Urothelium cell line (cell line): ENCODE measurements around the gene DNAJB8.

Source experiments
- DNase-seq: peaks from one replicate; pipeline ENCODE4 v3.0.0; 2011; ENCODE audit warnings: low spot score, mixed read lengths
- FAIRE-seq: peaks from 2 replicates; lab custom pipeline; 2011; peaks lifted over from hg19 to GRCh38; lab: Jason Lieb, UNC

Gene DNAJB8

DNA sequence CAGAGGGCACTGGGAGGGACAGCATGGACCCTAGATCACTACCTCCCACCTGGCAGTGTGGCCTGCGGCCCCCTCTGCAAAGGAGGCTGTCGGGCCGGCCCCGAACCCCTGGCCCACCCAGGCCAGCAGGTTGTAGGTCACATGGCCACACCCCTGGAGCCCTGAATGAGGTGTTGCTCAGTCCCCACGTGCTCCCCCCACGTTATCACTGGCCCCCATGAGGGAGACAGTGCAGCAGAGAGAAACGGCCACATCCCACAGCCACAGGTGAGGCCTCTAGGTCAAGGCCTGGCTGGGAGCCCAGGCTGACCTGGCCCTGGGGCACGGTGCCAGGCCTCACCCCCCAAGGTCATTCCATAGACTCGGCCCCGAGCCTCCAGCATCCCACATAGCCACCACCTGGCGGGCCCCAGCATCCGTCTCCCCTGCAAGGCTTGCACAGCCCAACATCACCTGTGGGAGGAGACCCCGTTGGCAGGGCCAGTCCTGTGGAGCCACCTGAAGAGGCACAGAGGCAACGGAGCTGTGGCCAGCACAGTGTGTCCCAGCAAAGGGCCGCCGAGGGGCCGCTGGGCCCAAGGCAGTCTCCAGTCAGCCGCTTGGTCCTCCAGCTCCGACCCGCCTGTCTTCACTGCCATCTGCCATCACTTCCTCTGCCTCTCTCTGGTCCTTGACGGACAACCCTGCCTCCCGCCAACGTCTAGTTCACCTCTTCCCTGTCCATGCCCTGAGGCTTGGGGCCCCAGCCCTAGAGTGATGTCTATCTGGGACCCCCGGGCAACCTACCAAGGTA, 53.1 kb downstream of the DNAJB8 start:
- FAIRE-seq (no peak), DNase-seq (no peak)

DNA sequence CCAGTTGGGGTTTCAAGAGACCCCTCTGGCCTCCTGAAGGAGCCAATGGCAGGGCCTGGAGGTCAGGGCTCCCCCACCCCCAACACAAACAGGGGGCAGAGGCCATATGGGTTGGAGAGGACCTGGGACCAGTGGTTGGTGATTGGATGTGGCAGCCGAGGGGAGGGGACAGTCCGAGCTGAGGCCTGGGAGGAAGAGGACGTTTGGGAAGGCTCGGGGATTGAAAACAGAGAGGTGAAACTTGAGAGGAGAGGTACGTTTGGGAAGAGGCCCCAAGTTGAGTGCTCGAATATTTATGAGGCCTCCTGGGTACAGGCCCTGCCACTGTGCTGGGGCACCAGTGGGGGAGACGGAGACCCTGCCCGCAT, 53.7 kb downstream of the DNAJB8 start:
- FAIRE-seq (no peak), DNase-seq (no peak)
